GM12878 (cell line): ENCODE data around the gene TTLL4.

Experiments
- EZH2 ChIP-seq: IDR thresholded peaks from 2 replicates; pipeline ENCODE4 v1.6.1; 2012; ENCODE audit warnings: low read depth, mild to moderate bottlenecking, control low read depth, inconsistent platforms, low read length, borderline replicate concordance; ENCODE audit not compliant: control insufficient read depth
- MYC ChIP-seq: IDR thresholded peaks from 2 replicates; pipeline ENCODE4 v1.6.1; 2011; ENCODE audit warnings: mild to moderate bottlenecking, low read length, moderate library complexity, inconsistent platforms; ENCODE audit not compliant: insufficient read depth, insufficient replicate concordance, insufficient read length, severe bottlenecking
- POLR2A ChIP-seq: IDR thresholded peaks from 2 replicates; pipeline ENCODE4 v1.6.1; 2011; ENCODE audit warnings: low read depth, mild to moderate bottlenecking, low read length
- SUZ12 ChIP-seq: fragments of 200-600 bp; sonication (generic); IDR thresholded peaks from one replicate; pipeline ENCODE4 v1.6.1; 2018; ENCODE audit warnings: antibody characterized with exemption, mild to moderate bottlenecking; ENCODE audit not compliant: unreplicated experiment
- TF ChIP-seq, protein P1 (sequence below), 3 experiments: IDR thresholded peaks in 2 of 3; conservative IDR thresholded peaks in 1 of 3; 2 replicates each; pipeline ENCODE4 v1.5.1; 2011; ENCODE audit warnings: low read depth in 3 of 3, low read length in 3 of 3, mild to moderate bottlenecking in 3 of 3, control low read depth in 2 of 3, moderate library complexity in 2 of 3, inconsistent platforms in 1 of 3, mixed read lengths in 1 of 3; ENCODE audit not compliant: control insufficient read depth in 2 of 3, insufficient read depth in 1 of 3; ENCODE audit errors: extremely low read depth in 1 of 3

DNA sequence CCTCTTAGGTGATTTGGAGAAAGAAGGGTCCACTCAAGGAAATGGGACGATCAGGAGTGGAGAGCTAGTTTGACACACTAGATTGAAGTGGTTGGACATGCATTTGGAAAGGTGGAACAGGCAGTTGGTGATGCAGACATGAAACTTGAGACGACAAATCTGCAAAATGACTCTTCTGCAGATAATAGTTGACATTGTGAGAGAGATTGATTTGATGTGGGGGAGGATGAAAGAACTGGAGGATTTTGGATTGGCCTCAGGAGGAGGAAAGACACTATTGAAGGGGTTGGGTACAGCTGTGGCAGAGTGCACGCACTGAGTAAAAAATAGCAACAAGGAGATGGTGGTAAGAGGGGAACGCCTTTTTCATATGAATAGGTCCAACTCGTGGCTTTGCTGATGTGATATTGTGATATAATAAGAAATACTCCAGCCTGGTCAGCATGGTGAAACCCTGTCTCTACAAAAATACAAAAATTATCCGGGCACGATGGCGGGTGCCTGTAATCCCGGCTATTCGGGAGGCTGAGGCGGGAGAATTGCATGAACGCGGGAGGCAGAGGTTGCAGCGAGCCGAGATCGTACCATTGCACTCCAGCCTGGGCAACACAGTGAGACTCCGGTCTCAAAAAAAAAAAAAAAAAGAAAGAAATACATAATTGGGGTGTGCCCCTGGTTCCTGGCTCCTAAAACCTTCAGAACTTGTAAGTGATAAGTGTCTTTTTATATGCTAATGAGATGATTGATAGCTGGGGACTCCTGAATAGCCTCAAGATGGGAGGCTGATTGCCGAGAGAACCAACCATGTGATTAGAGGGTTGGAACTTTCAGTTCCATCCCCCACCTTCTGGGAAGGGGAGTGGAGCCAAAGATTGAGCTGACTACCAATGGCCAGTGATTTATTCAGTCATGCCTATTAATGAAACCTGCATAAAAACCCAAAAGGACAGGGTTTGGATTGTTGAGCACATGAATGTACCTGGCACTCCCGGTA is 9.7 kb downstream of the TTLL4 start:
- TF ChIP-seq MYC (no peak), EZH2 (no peak), POLR2A (no peak), SUZ12 (no peak)
- TF ChIP-seq, protein P1, sequence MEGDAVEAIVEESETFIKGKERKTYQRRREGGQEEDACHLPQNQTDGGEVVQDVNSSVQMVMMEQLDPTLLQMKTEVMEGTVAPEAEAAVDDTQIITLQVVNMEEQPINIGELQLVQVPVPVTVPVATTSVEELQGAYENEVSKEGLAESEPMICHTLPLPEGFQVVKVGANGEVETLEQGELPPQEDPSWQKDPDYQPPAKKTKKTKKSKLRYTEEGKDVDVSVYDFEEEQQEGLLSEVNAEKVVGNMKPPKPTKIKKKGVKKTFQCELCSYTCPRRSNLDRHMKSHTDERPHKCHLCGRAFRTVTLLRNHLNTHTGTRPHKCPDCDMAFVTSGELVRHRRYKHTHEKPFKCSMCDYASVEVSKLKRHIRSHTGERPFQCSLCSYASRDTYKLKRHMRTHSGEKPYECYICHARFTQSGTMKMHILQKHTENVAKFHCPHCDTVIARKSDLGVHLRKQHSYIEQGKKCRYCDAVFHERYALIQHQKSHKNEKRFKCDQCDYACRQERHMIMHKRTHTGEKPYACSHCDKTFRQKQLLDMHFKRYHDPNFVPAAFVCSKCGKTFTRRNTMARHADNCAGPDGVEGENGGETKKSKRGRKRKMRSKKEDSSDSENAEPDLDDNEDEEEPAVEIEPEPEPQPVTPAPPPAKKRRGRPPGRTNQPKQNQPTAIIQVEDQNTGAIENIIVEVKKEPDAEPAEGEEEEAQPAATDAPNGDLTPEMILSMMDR (IDR thresholded peaks at IDR 0.05 in 2 of 3, conservative IDR thresholded peaks at IDR 0.05 in 1 of 3; ENCODE audit: control insufficient read depth in 2 of 3, extremely low read depth in 1 of 3, insufficient read depth in 1 of 3, low read depth in 3 of 3, low read length in 3 of 3) = no peak
